GM19240 (cell line): Measurements from ENCODE around the gene MRPS22.
"Not testable (repeated sequence)": the region's sequence is repeated elsewhere in the genome, so short reads cannot be mapped to it uniquely, and the experiment has no call there.

Source experiments
- DNase-seq: peaks from one replicate; pipeline ENCODE4 v3.0.0; 2011; ENCODE audit warnings: low spot score; ENCODE audit not compliant: insufficient read length

MRPS22 gene

DNA sequence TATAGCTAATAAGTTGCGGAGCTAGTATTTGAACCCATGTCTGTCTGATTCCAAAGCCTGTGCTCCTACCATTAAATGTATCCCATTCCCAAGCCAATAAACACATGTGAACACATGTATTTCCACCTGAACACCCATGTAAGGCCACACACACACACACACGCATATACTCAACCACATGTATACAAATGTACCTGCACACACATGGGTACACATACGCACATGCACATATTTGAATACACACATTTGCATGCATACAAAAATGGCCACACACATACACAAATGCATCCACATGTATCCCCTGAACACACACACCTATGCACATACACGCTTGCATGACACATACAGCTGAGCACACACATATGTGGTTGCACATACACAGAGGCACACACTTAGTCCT, 5.4 kb upstream of the MRPS22 start:
- DNase-seq = no peak

DNA sequence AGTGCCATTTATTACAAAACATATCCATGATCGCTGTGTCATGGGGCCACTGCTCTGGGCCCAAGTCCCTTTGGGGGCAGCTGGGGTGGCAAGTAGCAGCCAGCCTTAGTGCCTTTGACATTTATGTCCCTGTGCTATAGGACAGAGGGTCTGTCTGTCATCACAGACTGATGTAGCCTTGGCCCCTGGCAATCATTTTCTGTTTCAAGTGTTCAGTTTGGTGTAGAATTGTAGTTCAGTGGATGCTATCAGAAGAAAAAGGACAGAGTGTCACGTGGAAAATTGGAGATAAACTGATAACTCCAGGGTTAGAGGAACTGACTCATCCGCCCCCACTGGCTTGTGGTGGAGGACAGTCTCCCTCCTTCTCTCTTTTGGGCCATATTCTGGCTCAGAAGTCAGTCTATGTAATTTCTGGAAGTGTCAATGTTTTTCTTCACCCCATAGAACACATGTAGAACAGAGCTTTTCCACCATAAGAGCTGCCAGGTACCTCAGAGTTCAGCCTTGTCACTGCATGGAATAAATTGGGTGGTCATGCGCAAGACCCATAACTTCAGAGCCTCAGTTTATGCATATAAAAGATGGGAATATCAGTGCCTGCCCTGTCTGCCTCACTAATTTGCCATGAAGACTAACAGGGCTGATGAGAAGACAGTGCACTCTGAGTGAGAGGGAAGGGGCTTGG, 4.5 kb upstream of the MRPS22 start:
- no peak for DNase-seq

DNA sequence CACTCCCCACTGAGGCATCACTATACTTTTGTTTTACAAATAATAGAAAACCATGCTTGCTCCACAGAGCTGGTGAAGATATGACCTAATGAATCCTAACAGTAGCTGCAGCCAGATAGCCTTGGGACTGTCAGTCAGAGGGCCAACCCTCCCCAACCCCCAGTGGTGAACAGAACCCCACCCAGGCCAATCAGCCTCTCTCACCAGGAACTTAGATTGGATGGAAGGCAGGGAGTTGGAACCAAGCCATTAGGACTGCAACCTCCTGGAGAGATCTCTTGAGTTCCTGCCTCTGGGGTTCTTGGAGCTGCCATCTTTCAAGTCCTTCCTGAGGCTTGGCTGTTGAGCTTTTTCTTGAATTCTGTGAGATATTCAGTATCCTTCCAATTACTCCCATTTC, 3.0 kb upstream of the MRPS22 start:
- DNase-seq = no peak

DNA sequence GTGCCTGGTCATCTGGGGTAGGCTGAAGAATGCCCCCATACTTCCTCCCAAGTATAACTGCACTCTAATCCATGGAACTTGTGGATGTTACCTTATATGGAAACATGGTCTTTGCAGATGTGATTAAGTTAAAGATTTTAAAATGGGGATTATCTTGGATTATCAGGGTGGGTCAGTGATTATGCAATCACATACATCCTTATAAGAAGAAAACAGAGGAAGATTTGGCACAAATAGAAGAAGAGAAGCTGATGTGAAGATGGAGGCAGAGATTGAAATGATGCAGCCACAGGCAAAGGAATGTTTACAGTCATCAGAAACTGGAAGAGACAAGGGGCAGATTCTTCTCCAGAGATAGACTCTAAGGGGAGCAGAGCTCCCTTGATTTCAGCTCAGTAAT, 1.8 kb upstream of the MRPS22 start:
- no peak for DNase-seq

GRCh38 chr3:139346771-139347170, 3.0 kb downstream of the MRPS22 start:
- no peak for DNase-seq

GRCh38 chr3:139353920-139354556, 10.2 kb downstream of the MRPS22 start:
- no peak for DNase-seq

DNA sequence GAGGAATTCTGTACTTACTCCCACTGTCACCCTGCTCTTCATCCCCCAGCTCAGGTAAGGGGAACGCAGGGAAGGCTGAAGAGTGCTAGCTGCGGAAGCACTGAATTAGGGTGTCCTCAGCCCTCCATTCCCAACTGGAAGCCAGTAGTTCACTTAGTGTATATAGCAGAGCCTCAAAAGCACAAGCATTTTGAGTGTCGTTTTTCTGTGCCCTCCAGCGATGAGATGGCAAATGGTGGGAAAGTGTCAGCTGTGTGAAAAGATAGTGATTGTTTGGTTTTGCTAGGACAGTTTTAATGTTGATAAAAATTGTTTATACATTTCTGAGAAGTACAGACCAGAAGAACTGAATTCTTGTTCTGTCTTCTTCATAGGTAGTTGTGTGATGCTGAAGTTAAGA, 10.8 kb downstream of the MRPS22 start:
- DNase-seq = no peak

DNA sequence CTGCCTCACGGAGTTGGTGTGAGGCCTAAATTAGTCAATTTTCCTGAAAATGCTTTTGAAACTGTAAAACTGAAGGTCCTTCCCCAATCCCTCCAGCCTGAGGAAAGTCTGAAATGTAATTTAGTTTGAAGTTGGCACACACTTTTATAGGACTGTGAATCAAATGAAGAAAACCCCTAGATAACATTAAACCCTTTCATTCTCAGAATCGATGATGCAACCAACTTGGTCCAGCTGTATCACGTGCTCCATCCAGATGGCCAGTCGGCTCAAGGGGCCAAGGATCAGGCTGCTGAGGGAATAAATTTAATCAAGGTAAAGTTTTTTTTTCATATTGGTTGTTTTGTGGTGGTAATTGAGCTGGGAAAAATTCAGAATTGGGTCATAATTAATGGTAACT, 11.7 kb downstream of the MRPS22 start:
- DNase-seq = no peak

GRCh38 chr3:139355891-139356290, 12.1 kb downstream of the MRPS22 start:
- no peak for DNase-seq

DNA sequence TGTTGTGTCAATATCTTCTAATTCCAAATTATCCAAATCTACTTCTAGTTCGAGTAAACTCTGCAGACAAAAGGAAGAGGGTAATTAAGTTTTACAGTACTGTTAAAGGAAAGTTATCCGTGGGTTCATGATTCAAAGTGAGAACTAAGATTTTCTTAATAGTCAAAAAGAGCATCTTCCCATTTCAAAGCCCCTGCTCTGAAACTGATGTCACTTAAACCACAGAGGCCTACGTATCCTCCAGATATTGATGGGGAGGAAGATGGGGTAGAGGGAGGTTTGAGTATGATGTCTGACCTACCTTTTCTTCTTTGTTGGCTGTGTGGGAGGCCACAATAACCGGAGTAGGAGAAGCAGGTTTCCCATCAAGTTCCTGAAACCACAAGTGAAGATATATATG, 14.1 kb downstream of the MRPS22 start:
- no peak for DNase-seq

DNA sequence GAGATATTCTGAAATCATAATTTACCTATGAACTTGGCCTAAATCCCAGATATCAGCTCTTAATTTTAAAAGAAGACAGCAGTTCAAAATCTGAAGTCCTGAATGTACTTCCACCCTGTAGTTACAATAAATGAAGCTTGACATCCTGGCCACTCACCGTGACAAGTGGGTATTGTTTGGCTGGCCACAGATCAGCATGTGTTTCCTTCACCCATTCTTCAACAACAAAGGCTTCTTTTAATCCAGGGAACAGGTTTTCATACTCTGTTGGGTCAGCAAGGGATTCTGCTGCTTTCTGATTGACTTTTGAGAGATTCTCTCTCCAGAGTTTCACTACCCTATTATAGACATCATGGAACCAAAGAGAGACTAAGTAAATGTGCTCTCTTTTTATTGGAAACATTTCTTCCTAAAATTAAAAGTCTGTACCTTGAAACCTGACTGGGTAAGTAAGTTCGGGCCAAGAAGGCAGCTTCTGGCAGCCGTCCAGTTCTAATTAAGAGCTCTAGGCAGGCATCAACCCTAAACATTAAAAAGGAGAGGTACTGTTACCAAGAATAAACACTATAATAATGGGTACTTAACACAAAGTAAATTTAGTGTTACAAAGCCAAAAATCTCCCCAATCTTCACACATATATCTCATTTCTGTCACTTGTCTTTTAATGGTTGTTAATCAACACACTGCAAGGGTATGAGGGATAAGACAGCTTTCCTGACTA, 15.2 kb downstream of the MRPS22 start:
- no peak for DNase-seq

- no peak for DNase-seq
Measured at GRCh38 chr3:139361276-139361675, 17.5 kb downstream of the MRPS22 start.

GRCh38 chr3:139364549-139364948, 20.7 kb downstream of the MRPS22 start:
- no peak for DNase-seq

DNA sequence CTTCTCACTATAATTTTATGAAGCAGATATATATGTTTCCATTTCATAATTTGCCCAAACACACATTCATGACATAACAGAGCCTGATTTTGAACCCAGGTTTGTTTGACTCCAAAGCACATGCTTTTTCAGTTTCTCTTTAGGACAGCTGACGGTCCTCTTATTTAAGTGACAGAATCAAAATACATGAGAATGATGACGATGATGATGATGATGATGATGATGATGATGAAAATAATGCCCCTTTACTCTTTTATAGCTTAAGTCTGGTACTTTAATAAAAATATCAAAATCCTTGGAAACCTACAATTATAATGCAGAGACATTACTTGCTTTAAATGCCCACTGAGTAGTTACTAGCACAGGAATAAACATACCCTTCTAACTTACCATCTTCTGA, 30.3 kb downstream of the MRPS22 start:
- DNase-seq = no peak

DNA sequence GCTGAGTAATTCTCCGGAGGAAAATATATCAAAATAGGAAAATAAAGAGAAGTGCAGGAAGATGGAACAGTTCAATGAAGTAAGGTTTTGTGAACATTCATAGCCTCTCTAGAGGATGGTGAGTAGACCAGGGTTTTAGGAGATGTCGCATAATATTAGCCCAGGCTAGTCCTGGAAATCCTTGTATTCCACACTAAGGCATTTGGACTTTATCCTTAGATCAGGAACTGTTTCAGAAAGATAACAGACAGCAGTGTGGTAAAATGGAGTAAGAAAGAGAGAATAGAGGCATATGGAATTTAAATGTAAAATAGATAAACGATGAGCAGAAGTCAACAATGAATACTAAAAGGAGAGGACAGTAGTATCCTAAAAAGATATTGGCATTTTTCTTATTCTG, 33.6 kb downstream of the MRPS22 start:
- DNase-seq = no peak

DNA sequence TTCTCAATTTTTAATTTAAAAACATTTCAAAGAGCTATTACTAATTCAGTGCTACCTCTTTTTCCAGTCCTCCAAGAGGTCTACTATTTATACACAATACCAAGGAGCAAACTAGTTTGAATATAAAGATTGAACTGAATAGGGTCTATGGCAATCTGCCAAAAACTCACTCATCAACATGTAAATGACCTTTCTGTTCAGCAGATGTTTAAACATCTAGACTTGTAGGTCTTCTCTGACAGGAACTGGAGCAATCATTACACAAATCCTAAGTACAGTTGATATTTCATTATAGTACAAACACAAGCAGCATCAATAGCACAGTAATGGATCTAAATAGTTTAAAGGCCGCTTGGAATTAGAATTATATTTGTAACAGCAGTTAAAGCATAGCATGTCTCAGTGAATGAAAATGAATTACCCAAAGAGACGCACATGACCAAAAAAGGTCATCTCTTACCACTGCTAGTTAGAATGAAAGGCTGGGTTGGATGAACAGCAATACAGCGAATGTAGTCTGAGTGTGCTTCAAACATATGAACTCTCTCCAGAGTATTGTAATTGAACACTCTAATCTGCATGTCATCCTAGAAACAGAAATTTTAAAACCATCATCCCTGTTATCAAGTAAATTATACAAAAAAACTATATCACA, 34.9 kb downstream of the MRPS22 start:
- DNase-seq = no peak

GRCh38 chr3:139380575-139380974, 36.8 kb downstream of the MRPS22 start:
- DNase-seq = no peak

GRCh38 chr3:139382291-139382690, 38.5 kb downstream of the MRPS22 start:
- DNase-seq = not testable (repeated sequence)

GRCh38 chr3:139388077-139388476, 44.3 kb downstream of the MRPS22 start:
- no peak for DNase-seq

DNA sequence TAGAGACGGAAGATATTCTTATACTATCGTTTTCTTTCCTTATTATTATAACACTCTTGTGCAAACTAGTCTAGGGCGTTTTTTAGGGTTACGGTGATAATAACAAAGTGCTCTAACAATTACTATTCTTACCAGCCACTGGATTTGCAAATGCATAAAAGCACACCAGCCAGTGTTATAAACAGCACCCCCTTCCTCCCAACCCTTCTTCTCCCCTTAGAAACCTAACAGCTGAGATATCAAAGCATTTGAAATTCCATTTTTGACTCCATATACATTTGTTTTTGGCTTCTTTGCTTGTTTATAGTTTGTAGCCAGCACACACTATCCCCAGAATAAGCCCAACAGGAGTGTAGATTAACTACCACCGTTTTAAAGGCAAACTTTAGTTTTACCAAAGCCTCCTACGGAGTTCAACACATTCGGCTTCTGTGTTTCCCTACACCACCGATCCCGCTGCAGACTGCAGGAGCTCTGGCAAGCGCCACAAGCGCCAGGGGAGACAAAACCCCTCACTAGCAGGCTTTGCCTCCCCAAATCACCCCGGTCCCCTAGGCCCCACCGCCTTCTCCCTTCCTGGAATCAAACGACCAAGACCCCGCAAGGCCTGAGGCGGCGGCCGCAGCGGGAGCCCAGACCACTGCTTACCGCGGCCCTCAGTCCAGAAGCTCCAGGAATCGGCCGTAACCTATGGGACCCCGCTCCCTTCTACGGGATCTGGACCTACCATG, 45.2 kb downstream of the MRPS22 start:
- DNase-seq = no peak

GRCh38 chr3:139389552-139390368, 45.9 kb downstream of the MRPS22 start, which contains the start of gene COPB2:
COPB2 (minus strand) TSS chr3:139389647; CDS start chr3:139389550, 97 bp downstream.
- peak; percentile 81 for DNase-seq
